Psoas muscle (tissue), 8 donors: ENCODE results near the gene INHA. TPM values are rescaled to one million over a fixed set of nuclear protein-coding genes. Genes with fewer than 3 reads are reported as not detected.

Source experiments
- ATAC-seq, 4 donors: fragments of 200-7000 bp; cut with Tn5 transposase; one replicate each; pipeline ENCODE4 v1.9.1; 2020; ENCODE audit warnings: moderate library complexity in 3 of 4, mild to moderate bottlenecking in 2 of 4
- DNase-seq, 2 donors: peaks; one replicate each; pipeline ENCODE4 v3.0.0-alpha.2; 2020
- H3K27ac ChIP-seq: fragments of 200-600 bp; one replicate; pipeline ENCODE4 v1.8.0; 2022
- H3K27me3 ChIP-seq, 3 donors: fragments of 200-600 bp in 1 of 3; one replicate each; pipeline versions ENCODE4 v1.6.1 to v1.8.0; 2013 to 2022; ENCODE audit warnings: low read length in 2 of 3, mild to moderate bottlenecking in 2 of 3, moderate library complexity in 1 of 3; ENCODE audit not compliant: insufficient read depth in 3 of 3
- H3K36me3 ChIP-seq, 2 donors: fragments of 200-600 bp in 1 of 2; one replicate each; pipeline versions ENCODE4 v1.6.1 to v1.8.0; 2013 to 2022; ENCODE audit warnings: low read depth in 1 of 2, mild to moderate bottlenecking in 1 of 2, moderate library complexity in 1 of 2; ENCODE audit not compliant: insufficient read depth in 1 of 2
- H3K4me1 ChIP-seq: fragments of 200-600 bp; one replicate; pipeline ENCODE4 v1.8.0; 2022
- H3K4me3 ChIP-seq: fragments of 200-600 bp; one replicate; pipeline ENCODE4 v1.8.0; 2022; ENCODE audit warnings: mild to moderate bottlenecking
- H3K9me3 ChIP-seq: fragments of 200-600 bp; one replicate; pipeline ENCODE4 v1.8.0; 2022
- WGBS, 3 donors: extraction: QIAGEN DNeasy Blood & Tissue Kit; methylation state at CpG; one replicate each; pipeline versions ENCODE4 v1.1.6 to v1.1.7; 2013; 5-methylcytosine and 5-hydroxymethylcytosine counted together
- intact Hi-C, 2 donors: fragments of 100-400 bp; cut with DNase I; formaldehyde crosslinking; loops; one replicate each; pipeline versions ENCODE4 v1.11.0 to v1.14.2; 2022
- polyA plus RNA-seq, 3 donors: library from polyadenylated mRNA; stranded (reverse); fragments of 200-250 nt; gene quantifications; one replicate each; pipeline ENCODE4 v1.2.3, GENCODE V29; 2013
- total RNA-seq, 4 donors: library from RNA; stranded (reverse); fragmentation: NEBNext Ultra II Directional in 2 of 4; extraction: Animal tissue kit (Norgen Biotek cat#: 25700) in 2 of 4; gene quantifications; one replicate each; pipeline versions ENCODE4 v1.2.1 to v1.2.4, GENCODE V29; 2021 to 2023
- TF ChIP-seq, protein P1 (sequence below): fragments of 200-600 bp; IDR thresholded peaks from one replicate; pipeline ENCODE4 v1.8.0; 2022; ENCODE audit warnings: antibody characterized with exemption
- donor health status: healthy with polysubstance abuse.
- donor health status: DM: no; HTN: no; CAD: no; lungs with moderate emphysema.
- donor health status: Bipolar disorder and iron deficiency.
- donor health status: healthy.
- donor health status: DM: yes; HTN: yes; CAD: no.
- donor health status: DM: no; HTN: no; CAD: no.
- donor health status: DM: no; HTN: no; CAD: no.
- donor health status: DM: yes; HTN: yes; CAD: no.

INHA gene
- total and polyA plus RNA-seq, 7 donors = 0.10 to 1.2 (median 0.23) TPM; not detected in 2

DNA sequence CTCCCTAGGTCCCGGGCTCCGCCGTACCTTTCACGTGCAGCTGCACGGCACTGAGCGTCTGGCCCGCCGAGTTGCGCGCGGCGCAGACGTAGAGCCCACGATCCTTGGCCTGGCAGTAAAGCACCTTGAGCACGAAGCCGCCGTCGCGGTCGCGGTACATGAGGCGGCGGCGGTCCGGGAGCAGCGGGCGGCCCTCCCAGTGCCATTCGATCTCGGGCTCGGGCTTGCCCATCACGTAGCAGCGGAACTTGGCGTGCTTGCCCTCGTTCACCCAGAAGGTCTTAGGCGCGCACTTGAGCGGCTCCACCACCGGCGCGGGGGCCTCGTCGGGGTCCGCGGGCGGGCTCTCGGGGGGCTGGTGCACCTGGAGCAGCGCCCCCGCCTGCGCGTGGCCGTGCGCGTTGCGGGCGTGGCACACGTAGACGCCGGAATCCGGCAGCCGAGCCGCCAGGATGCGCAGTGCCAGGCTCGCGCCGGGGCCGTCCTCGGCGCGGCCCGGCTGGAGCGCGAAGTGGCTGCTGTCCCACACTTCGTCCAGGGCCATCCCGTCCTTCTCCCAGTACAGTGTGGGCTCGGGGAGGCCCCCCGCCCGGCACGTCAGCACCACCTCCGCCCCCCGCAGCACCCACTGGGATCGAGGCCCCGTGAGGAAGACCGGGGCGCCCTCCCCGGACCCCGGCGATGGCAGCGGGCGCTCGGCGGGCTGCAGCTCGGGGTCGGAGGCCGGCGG, 1.8 kb upstream of the INHA start:
- peak overlapping the region; percentile 81 for H3K4me3 ChIP-seq
- no peaks in the 10 kb centered on the region for H3K9me3 ChIP-seq
- H3K36me3 ChIP-seq = peaks cover 0 to 32% of the 10 kb centered on the region in 2 donors
- DNase-seq = peak; percentile 51 to 81
- H3K27me3 ChIP-seq = no peaks in the 10 kb centered on the region
- peaks cover 9% of the 10 kb centered on the region for H3K4me1 ChIP-seq
- WGBS, 3 donors = 8 to 12% (median 9%) methylated on average over 76 to 95 of the region's 95 CpGs
- H3K27ac ChIP-seq = peak overlapping the region; percentile 93
- intact Hi-C loops = no loop called here
- peak; percentile 48 to 60 (median 56) for ATAC-seq
- TF ChIP-seq, protein P1, sequence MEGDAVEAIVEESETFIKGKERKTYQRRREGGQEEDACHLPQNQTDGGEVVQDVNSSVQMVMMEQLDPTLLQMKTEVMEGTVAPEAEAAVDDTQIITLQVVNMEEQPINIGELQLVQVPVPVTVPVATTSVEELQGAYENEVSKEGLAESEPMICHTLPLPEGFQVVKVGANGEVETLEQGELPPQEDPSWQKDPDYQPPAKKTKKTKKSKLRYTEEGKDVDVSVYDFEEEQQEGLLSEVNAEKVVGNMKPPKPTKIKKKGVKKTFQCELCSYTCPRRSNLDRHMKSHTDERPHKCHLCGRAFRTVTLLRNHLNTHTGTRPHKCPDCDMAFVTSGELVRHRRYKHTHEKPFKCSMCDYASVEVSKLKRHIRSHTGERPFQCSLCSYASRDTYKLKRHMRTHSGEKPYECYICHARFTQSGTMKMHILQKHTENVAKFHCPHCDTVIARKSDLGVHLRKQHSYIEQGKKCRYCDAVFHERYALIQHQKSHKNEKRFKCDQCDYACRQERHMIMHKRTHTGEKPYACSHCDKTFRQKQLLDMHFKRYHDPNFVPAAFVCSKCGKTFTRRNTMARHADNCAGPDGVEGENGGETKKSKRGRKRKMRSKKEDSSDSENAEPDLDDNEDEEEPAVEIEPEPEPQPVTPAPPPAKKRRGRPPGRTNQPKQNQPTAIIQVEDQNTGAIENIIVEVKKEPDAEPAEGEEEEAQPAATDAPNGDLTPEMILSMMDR = no peak

GRCh38 chr2:219570924-219571310, 1.2 kb upstream of the INHA start:
- H3K36me3 ChIP-seq = peaks cover 0 to 26% of the 10 kb centered on the region in 2 donors
- 1% methylated on average over 25 to 55 of the region's 55 CpGs; no CpG with 5 or more reads in 1 of the 3 donors for WGBS, 3 donors
- H3K27ac ChIP-seq = peak overlapping the region; percentile 93
- ATAC-seq = peak; percentile 9 to 21 (median 18)
- H3K9me3 ChIP-seq = no peaks in the 10 kb centered on the region
- TF ChIP-seq, protein P1 = no peak
- H3K4me3 ChIP-seq = peak overlapping the region; percentile 81
- H3K4me1 ChIP-seq = peaks cover 9% of the 10 kb centered on the region
- intact Hi-C loops = no loop called here
- DNase-seq = no peak
- H3K27me3 ChIP-seq = no peaks in the 10 kb centered on the region

GRCh38 chr2:219571311-219572236, 536 bp upstream of the INHA start, which contains the start of gene OBSL1:
Gene OBSL1, minus strand, starts transcription at chr2:219571539. Its CDS starts 307 bp downstream, at chr2:219571232.
- H3K27me3 ChIP-seq = no peaks in the 10 kb centered on the region
- 7 to 11% (median 7%) methylated on average over 28 to 42 of the region's 42 CpGs for WGBS, 3 donors
- H3K36me3 ChIP-seq = peaks cover 0 to 20% of the 10 kb centered on the region in 2 donors
- H3K27ac ChIP-seq = peak within 1 kb of the TSS; percentile 93
- TF ChIP-seq, protein P1 = no peak
- intact Hi-C loops = no loop called here
- H3K4me3 ChIP-seq = peak within 1 kb of the TSS; percentile 81
- peak; percentile 78 to 92 for DNase-seq
- peaks cover 9% of the 10 kb centered on the region for H3K4me1 ChIP-seq
- no peaks in the 10 kb centered on the region for H3K9me3 ChIP-seq
- peak; percentile 86 to 91 (median 90) for ATAC-seq

GRCh38 chr2:219573166-219573565, 1.1 kb downstream of the INHA start:
- ATAC-seq = no peak
- 81 to 91% (median 85%) methylated on average over 5 of the region's 5 CpGs for WGBS, 3 donors
- H3K4me1 ChIP-seq = peaks cover 9% of the 10 kb centered on the region
- H3K4me3 ChIP-seq = no peak overlapping the region
- peaks cover 0 to 6% of the 10 kb centered on the region in 2 donors for H3K36me3 ChIP-seq
- H3K27me3 ChIP-seq = no peaks in the 10 kb centered on the region
- no peak for DNase-seq
- intact Hi-C loops = no loop called here
- TF ChIP-seq, protein P1 = no peak
- H3K27ac ChIP-seq = no peak overlapping the region
- H3K9me3 ChIP-seq = no peaks in the 10 kb centered on the region
